LoVo (cell line): ENCODE results near the gene RECQL5.

ENCODE experiments used
- DNase-seq: peaks from one replicate; pipeline ENCODE4 v3.0.0-alpha.2; 2016; ENCODE audit warnings: low spot score

The RECQL5 gene

GRCh38 chr17:75633486-75634375, 33.2 kb downstream of the RECQL5 start:
- peak; percentile 87 for DNase-seq

GRCh38 chr17:75632863-75633485, 34.0 kb downstream of the RECQL5 start, which contains the start of gene SMIM5:
Gene SMIM5 (plus strand): TSS chr17:75633434. CDS start chr17:75640202, 6,768 bp downstream.
- DNase-seq: peak; percentile 76

- no peak for DNase-seq
Observed at GRCh38 chr17:75632428-75632827, 34.5 kb downstream of the RECQL5 start.

- no peak for DNase-seq
Observed at GRCh38 chr17:75631353-75631752, 35.6 kb downstream of the RECQL5 start.

GRCh38 chr17:75630071-75630917, 36.7 kb downstream of the RECQL5 start:
- DNase-seq: no peak

GRCh38 chr17:75629157-75629556, 37.8 kb downstream of the RECQL5 start:
- no peak for DNase-seq

GRCh38 chr17:75628425-75628824, 38.5 kb downstream of the RECQL5 start:
- no peak for DNase-seq

GRCh38 chr17:75627094-75627493, 39.9 kb downstream of the RECQL5 start:
- DNase-seq: no peak

GRCh38 chr17:75626496-75627038, 40.4 kb downstream of the RECQL5 start:
- no peak for DNase-seq

GRCh38 chr17:75625813-75626486, 41.0 kb downstream of the RECQL5 start:
- DNase-seq: no peak

- DNase-seq: no peak
Observed at GRCh38 chr17:75624714-75625345, 42.1 kb downstream of the RECQL5 start.

- DNase-seq: no peak
Observed at GRCh38 chr17:75624021-75624420, 42.9 kb downstream of the RECQL5 start.

- no peak for DNase-seq
Observed at GRCh38 chr17:75623386-75623785, 43.6 kb downstream of the RECQL5 start.

- DNase-seq: no peak
Observed at GRCh38 chr17:75622771-75623273, 44.1 kb downstream of the RECQL5 start.

- no peak for DNase-seq
Observed at GRCh38 chr17:75622076-75622475, 44.9 kb downstream of the RECQL5 start.

GRCh38 chr17:75621489-75621888, 45.5 kb downstream of the RECQL5 start:
- DNase-seq: no peak

GRCh38 chr17:75619506-75620431, 47.2 kb downstream of the RECQL5 start:
- DNase-seq: no peak

GRCh38 chr17:75617675-75618074, 49.3 kb downstream of the RECQL5 start:
- DNase-seq: no peak

GRCh38 chr17:75617218-75617617, 49.7 kb downstream of the RECQL5 start:
- DNase-seq: peak; percentile 94
